NCI-H128 (cell line): Measurements from ENCODE around the gene IQCF2.
"Not testable (repeated sequence)": the region's sequence is repeated elsewhere in the genome, so short reads cannot be mapped to it uniquely, and the experiment has no call there.

Experiments used
- DNase-seq: peaks from one replicate; lab custom pipeline; 2025; ENCODE audit not compliant: unreplicated experiment; lab: John Stamatoyannopoulos, UW

Gene IQCF2

DNA sequence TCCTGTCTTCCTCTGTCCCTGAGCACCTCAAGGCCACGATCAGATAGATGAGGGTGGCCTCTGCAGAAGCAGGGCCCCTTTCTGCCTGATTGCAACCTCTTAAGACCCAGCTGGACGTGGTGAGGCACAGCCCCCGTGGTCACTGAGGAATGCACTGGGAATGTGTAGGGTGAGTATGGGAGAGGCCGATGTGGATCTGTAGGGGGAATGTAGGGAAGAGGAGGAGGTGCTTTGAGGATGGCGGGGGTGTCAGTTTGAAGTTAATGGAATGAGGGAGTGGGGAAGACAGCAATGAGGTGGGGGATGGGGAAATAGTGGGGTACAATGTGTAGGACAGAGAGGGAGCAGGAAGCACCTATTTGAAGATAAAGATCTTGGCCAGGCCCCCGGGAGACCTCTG is 14.8 kb downstream of the IQCF2 start:
- no peak for DNase-seq

DNA sequence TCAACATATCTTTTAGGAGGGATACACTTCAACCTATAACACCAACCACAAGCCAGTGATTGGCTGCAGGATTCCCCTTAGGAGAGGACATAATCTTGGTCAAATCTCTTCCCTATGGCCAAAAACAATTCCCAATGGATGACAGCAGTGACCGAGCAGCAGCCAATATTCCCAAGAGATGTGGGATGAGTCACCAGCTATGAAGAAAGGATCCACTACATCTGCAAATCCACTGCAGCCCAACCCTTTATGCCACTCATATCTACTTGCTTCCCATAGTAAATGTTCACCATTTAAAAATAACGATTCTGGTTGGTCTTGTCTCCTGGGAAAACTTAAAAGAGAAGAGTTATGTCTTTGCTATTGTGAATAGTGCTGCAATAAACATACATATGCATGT is 18.5 kb downstream of the IQCF2 start:
- no peak for DNase-seq

DNA sequence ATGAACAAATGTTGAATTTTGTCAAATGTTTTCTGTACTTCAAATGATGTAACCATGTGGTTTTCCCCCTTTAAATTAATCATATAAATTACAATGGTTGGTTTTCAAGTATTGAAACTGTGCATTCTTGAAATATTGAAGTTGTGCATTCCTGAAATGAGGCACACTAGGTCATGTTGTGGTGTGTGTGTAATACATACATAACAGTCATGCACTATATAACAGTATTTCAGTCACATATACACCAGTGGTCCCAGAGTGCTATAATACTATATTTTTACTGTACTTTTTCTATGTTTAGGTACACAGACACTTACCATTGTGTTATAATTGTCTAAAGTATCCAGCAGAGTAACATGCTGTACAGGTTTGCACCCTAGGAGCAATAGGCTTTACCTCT is 25.0 kb downstream of the IQCF2 start:
- no peak for DNase-seq

DNA sequence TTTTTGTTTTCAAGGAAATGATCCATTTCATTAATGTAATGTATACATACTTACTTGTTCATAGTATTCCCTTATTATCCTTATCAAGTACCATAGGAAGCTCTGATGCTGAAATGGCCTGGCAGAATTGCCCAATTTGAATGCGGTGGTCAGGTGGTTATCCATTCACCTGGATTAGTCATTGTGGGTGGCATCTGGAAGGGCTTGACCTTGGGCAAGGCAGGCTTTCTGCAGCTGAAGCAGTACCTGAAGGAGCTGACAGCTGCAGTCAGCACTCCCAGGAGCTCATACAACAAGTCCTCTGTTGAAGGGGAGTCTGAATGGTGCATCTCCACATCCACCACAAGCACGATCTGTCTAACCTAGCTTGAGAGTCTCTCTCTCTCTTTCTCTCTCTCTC is 26.2 kb downstream of the IQCF2 start:
- no peak for DNase-seq

DNA sequence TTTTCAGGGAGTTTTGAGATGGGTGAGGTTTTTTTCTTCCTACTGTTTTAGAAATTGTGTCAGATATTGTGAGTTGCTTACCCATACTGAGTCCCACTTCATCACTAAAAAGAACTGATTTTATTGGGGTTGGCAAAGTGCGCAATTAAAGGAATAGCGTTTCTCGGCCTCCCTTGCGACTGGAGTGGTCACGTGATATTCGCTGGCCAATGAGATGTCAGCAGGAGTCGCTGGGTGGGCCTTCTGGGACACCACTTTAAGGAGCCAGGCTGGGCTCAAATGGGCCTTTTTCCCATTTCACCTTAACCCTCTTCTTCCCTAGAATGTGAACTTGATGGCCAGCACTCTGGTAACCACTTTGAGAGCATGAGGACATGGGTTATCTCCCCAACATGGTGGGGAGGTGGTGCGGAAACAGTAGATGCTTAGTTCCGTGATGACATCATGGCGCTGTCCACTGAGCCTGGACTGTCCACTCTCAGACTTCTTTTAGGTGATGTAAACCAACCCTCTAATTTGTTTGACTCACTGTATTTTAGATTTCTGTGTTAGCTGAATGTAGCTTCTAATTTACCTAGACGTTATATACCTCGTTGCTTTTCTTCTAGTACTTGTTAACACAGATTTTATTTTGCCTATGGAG is 27.2 kb downstream of the IQCF2 start:
- DNase-seq = no peak

DNA sequence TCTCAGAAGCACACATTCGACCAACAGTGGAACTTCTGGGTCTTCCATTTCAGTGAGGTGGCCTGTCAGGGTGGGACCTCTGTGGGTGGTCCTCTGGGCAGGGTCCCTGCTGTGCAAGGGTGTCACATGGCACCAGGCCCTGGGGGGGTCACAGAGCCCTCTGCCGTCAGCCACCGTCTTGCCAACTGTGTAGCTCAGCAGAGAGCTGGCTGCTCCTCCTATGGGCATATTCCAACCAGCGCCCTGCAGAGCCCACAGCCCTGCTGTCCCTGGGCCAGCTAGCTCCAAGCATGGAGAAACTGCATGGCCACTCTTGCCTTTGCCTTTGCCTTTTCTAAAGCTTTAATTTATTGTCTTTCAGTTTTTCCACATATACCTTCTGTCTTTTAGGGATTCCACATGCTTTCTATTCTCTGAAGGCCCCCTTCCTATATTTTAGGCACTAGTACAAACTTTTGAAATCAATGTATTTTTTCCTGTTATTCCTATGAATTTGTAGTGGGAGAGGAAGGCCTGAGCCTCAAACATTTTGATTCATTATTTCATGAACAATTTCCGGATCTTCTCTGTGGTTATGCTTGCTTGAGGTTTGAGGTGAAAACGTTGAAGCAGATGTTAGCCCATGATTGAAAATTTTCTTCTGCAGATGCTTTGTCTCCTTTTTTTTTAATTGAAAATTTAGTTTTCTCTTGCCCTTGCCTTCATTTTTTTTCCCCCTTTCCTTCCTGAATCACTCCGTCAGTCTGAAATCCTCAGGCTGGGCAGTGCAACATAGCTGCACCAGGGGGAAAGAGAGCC is 30.0 kb downstream of the IQCF2 start:
- no peak for DNase-seq

DNA sequence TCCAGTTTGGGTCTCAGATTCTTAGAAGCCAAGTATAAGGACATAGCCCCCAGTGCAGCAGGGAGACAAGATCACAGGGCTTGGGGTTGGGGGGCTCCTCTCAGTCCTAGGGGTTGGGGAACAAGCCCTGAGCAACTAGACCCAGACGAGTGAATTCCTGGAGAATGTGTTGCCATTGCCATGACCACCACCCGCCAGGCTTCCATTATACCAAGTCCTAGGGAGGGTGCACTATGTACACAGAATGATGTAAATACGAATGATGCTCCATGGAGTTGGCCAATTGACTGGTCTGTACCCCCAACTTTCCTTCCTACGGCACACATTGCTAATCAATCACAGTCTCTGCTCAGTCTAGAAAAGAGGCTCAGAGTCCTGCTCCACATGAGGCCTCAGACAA is 33.0 kb downstream of the IQCF2 start:
- DNase-seq = no peak

DNA sequence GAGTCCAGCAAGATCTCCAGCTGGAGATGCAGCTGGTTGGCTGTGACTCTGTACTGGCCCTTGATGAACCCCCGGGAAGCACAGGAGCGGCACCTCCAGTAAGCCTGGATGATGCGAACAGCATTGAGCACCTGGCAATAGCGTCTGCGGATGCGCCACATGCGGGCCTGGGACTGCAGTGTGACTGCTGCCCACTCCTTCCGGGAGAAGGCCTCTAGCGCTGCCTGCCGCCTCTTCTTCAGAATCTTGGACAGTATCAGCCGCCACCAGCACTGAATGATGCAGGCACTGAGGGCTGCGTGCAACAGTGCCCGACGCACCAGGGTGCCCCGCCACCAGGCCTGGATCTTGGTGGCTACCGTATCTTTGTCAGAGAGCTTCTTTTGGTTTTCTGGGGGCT is 33.5 kb downstream of the IQCF2 start:
- DNase-seq = no peak

DNA sequence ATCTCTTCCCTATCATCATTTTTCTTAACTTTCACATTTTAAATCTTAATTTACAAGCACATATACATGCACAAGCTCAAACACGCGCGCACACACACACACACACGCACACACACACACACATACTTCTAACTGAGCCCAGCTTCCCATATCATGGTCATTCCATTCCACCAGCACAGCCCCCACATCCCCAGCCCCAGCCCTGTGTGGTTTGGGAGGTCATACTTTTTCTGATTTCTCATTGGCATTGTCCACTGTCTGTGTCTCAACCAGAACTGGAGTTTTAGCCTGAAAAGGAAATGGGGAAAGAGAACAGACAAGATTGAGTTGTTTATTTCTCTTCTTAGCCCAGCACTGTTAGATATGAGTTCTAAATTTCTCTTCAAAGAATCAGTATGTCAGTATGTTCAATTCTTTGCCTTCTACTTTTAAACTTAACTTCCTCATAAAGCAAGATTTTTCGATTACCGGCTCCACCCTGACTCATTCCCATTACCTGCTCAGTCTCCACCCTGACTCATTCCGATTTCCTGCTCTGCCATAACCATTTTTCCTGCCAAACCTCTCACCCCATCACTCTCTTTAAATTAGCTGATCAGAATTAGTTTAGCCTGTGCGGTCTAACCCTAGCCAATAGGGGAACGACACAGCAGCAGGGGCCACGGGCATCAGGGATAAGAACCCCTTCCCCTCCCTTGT is 35.3 kb downstream of the IQCF2 start:
- DNase-seq = no peak

DNA sequence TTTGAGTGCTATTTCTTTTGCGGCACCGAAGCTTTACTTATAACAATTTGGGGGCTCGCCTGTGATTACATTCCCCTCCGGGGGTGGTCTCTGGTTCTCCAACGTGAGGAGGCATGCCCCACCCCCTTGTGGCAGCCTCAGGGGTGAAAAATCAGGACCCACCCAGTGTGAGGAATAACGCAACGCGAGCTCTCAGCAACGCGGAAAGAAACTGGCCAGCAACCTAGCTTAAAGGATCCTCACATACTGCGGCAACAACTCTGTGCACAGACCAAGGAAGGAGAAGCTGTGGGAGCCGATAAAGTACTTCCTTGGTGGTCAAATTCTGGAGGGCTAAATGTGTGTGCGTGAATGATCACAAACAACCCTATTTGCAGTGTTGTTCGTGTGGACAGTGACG is 36.0 kb downstream of the IQCF2 start:
- DNase-seq = no peak

DNA sequence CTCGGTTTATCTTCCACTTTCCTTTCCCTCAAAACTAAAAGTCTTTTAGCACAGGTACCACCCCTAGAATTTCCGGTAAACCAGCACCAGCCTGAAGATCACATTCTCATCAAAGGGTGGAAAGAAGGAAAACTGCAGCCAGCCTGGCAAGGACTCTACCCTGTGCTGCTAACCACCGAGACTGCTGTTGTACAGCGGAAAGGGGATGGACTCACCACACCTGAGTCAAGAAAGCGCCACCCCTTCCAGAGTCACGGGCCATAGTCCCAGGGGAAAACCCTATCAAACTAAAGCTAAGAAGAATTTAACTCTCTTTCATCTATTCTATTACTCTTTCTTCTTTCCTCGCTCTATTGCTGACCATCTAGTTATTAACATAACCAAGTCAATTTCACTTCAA is 38.6 kb downstream of the IQCF2 start:
- not testable (repeated sequence) for DNase-seq

DNA sequence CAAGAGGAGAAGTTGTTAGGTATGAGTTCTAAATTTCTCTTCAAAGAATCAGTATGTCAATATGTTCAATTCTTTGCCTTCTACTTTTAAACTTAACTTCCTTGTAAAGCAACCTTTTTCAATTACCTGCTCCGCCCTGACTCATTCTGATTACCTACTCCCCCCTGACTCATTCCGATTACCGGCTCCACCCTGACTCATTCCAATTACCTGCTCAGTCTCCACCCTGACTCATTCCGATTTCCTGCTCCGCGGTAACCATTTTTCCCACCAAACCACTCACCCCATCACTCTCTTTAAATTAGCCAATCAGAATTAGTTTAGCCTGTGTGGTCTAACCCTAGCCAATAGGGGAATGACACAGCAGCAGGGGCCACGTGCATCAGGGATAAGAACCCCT is 40.9 kb downstream of the IQCF2 start:
- not testable (repeated sequence) for DNase-seq

DNA sequence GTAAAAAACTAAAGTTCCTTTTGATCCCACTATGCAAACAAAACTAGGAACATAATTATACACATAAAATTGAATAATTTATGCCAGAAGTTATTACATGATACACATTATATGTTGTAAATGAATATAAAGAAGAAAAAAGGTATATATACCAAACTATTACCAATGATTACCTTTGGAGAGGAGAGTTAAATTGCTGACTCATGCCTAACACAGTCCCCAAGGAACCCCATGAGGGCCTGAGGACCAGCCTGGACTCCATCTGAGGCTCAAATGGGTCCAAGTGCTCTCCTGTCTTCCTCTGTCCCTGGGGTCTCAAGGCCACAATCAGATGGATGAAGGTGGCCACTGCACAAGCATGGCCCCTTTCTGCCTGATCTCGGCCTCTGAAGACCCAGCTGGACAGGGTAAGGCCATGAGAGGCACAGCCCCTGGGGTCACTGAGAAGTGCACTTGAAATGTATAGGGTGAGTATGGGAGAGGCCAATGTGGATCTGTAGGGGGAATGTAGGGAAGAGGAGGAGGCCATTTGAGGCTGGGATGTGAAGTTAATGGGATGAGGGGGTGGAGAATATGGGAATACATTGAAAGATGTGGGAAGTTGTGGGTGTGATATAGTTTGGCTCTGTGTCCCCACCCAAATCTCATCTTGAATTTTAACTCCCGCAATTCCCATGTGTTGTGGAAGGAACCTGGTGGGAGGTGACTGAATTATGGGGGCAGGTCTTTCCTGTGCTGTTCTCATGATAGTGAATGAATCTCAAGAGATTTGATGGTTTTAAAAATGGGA is 42.8 kb downstream of the IQCF2 start:
- no peak for DNase-seq

DNA sequence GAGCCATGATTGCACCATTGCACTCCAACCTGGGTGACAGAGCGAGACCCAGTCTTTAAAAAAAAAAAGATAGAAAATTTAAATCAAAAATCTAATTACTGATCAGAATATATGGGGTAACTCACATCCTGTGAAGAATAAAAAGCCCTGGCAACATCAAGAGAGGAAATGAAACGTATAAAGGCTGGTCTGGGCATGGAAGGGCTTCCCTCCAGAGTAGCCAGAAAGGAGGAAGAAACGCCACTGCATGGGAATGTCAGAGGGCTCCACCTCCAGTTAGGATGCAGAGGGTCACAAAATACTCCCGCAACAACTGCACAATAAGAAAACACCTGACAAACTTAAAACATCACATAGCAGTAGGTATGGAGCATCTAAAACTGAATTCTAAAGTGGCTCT is 46.6 kb downstream of the IQCF2 start:
- no peak for DNase-seq
